ENCODE measurements around the gene TMEM18.
"Not testable (repeated sequence)": the region's sequence is repeated elsewhere in the genome, so short reads cannot be mapped to it uniquely, and the experiment has no call there.

Gene TMEM18

DNA sequence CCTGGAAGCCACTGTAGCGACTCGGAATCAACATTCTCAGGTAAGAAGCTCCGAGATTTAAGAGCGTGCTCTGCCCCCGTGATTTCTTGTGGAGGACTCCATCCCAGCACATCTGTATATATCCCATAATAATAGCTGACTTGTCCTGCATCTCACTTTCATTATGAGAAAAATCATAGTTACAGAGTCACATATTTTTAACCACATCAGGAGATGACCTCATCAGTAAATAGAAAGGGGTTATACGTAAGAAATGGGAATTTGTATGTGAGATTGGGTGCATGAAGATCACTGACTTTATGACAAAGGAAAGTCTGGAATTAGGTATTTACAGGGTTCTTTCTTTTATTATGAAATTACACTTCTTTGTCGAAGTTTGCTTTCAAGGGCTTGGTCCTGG is 16.4 kb upstream of the TMEM18 start:
- no peak overlapping the region for H3K4me3 ChIP-seq (ENCODE audit: low read depth, low read length)
- no peaks in the 10 kb centered on the region; the same call in 1 of the 2 replicates for H3K9me3 ChIP-seq (ENCODE audit: control insufficient read depth, insufficient read depth, low read depth, low read length)
- no peaks in the 10 kb centered on the region for H3K36me3 ChIP-seq (ENCODE audit: control insufficient read depth, insufficient read depth, low read length)
- H3K27ac ChIP-seq (ENCODE audit: low read depth, low read length): no peak overlapping the region
- H3K4me1 ChIP-seq (ENCODE audit: control insufficient read depth, insufficient read depth, low read length): no peaks in the 10 kb centered on the region
- no peak overlapping the region for H3K9ac ChIP-seq (ENCODE audit: low read length)
- H3K27me3 ChIP-seq (ENCODE audit: control insufficient read depth, insufficient read depth, low read length): no peaks in the 10 kb centered on the region

DNA sequence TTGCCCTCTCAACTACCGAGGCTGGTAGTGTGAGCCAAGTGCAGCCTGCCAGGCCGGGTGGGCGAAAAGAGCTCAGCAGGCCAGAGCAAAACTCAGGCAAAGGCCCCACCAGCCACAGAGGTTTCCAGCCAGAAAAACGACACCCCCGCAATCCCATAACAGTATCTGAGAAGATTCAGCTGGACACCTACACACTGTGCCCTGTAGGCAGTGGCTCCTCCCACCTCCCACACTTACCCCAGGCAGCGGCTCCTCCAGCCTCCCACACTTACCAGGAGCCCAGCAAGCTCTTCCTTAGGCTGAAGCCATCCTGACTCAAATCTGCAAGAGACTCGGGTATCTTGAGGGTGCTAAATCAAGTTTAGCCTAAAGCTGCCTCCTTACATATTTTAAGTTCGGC is 15.6 kb upstream of the TMEM18 start:
- no peak overlapping the region for H3K9ac ChIP-seq (ENCODE audit: low read length)
- H3K36me3 ChIP-seq (ENCODE audit: control insufficient read depth, insufficient read depth, low read length): no peaks in the 10 kb centered on the region
- H3K27me3 ChIP-seq (ENCODE audit: control insufficient read depth, insufficient read depth, low read length): no peaks in the 10 kb centered on the region
- H3K27ac ChIP-seq (ENCODE audit: low read depth, low read length): no peak overlapping the region
- H3K4me3 ChIP-seq (ENCODE audit: low read depth, low read length): no peak overlapping the region
- H3K9me3 ChIP-seq (ENCODE audit: control insufficient read depth, insufficient read depth, low read depth, low read length): no peaks in the 10 kb centered on the region
- H3K4me1 ChIP-seq (ENCODE audit: control insufficient read depth, insufficient read depth, low read length): no peaks in the 10 kb centered on the region

DNA sequence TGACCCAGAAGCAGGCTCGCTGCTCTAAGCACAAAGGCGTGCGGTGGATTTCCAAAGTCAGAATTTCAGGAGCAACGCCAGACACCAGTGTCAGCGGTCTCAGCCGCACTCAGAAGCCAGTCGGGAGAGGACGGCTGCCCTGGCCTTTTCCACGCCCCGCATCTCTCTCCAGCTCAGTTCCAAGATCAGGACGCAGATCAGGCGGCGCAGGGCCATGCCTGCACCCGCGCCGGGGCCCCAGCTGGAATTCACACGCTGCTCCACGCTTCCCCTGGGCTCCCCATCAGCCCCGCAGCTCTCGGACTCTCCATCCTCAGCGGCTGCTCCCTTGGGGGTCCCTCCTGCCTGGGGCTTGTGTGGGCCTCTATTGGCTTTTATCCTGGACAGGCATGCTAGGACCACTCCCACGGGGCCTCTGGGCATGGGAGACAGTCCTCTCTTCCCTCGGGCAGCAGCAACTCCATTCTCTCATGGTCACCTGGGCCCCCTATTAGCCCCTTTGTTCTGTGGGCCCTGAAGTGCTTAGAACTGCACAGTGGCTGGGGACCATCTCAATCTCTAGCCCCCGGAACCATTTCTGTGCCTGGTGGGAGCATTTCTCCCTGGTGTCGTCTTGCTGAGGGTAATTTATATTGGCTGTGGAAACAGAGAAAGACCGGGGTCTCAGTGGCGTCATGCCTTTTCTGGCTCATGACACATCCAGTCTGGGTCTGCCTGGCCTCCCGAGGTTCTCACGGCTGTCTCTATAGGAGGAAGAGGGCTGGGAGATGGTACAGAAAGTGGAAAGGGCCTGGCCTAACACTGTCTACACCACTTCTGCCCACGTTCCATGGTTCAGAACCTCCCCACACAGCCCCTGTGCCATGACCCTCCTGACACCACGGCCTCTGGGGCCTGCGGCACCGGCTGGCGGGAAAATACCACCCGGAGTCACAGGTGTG is 14.9 kb upstream of the TMEM18 start:
- H3K4me1 ChIP-seq (ENCODE audit: control insufficient read depth, insufficient read depth, low read length): no peaks in the 10 kb centered on the region

DNA sequence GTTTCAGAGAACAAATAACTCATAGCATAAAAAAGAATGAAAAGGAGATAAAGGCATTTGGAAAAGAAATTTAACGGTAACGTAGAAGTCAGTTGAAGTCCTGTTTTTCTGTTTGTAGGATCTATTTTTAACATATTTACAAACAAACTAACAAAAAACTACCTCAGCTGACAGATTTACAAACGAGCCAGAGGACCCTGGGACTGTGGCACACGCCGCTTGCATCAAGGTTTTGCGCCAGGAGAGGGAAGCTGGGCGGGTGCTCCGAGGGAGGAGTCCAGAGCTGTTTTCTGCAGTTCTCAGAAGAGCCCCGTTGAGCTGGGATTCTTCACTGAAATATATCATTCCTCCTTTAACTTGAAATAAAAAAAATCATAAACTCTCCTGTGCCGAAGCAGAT is 13.6 kb upstream of the TMEM18 start:
- no peaks in the 10 kb centered on the region for H3K27me3 ChIP-seq (ENCODE audit: control insufficient read depth, insufficient read depth, low read length)
- H3K9me3 ChIP-seq (ENCODE audit: control insufficient read depth, insufficient read depth, low read depth, low read length): peaks cover 9% of the 10 kb centered on the region
- no peaks in the 10 kb centered on the region for H3K4me1 ChIP-seq (ENCODE audit: control insufficient read depth, insufficient read depth, low read length)
- H3K36me3 ChIP-seq (ENCODE audit: control insufficient read depth, insufficient read depth, low read length): no peaks in the 10 kb centered on the region
- H3K27ac ChIP-seq (ENCODE audit: low read depth, low read length): no peak overlapping the region
- no peak overlapping the region for H3K4me3 ChIP-seq (ENCODE audit: low read depth, low read length)
- no peak overlapping the region for H3K9ac ChIP-seq (ENCODE audit: low read length)

More for the DNA sequence above, 14.9 kb upstream of the TMEM18 start:
- Histone ChIP-seq H3K9ac (ENCODE audit: low read length) (no peak overlapping the region), H3K36me3 (ENCODE audit: control insufficient read depth, insufficient read depth, low read length) (no peaks in the 10 kb centered on the region), H3K4me3 (ENCODE audit: low read depth, low read length) (no peak overlapping the region), H3K27me3 (ENCODE audit: control insufficient read depth, insufficient read depth, low read length) (no peaks in the 10 kb centered on the region), H3K27ac (ENCODE audit: low read depth, low read length) (no peak overlapping the region), H3K9me3 (ENCODE audit: control insufficient read depth, insufficient read depth, low read depth, low read length) (no peaks in the 10 kb centered on the region)

DNA sequence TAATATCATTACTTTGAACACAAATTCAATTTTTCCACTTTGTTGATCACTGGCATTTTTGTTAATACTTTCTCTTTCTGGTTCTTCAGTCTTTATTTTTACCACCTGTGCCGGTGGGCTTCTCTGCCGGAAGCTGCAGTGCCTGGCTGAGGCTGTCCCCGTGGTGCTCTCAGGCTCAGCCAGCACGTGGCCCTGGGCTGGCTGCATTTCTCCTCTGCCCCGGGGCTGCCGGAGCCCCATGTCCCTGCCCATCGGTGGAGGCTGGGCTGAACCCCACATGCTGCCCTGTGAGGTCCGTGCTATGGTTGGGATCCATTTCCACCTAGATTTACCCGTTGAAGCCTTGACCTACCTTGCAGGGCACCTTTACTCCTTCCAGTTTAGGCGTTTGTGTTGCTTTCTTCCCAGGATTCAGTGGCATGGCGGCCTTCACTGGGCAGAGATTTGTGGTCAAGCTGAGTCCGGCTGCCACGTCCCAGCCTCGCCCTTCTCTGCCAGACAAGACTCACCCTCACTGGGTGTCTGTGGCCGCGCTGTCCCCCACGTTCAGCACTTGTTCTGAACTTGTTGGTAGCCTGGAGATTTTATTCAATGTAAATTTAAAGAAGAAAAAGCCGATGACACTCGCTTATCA is 12.8 kb upstream of the TMEM18 start:
- Histone ChIP-seq H3K4me3 (ENCODE audit: low read depth, low read length) (no peak overlapping the region), H3K4me1 (ENCODE audit: control insufficient read depth, insufficient read depth, low read length) (no peaks in the 10 kb centered on the region), H3K27me3 (ENCODE audit: control insufficient read depth, insufficient read depth, low read length) (no peaks in the 10 kb centered on the region), H3K9me3 (ENCODE audit: control insufficient read depth, insufficient read depth, low read depth, low read length) (peaks cover 17% of the 10 kb centered on the region), H3K9ac (ENCODE audit: low read length) (no peak overlapping the region), H3K27ac (ENCODE audit: low read depth, low read length) (no peak overlapping the region), H3K36me3 (ENCODE audit: control insufficient read depth, insufficient read depth, low read length) (no peaks in the 10 kb centered on the region)

DNA sequence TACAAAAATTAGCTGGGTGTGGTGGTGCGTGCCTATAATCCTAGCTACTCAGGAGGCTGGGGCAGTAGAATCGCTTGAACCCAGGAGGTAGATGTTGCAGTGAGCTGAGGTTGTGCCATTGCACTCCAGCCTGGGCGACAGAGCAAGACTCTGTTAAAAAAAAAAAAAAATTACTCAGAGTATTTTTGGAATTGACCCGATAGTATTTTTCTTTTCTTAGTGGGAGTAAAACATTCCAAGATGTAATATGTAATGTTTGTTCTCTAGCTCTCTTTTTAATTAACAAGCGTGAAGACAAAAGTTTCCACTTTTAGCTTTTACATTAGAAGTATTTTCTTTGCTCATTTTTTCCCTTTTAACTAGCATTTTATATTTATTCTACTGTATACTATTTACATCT is 12.0 kb upstream of the TMEM18 start:
- peaks cover 24% of the 10 kb centered on the region for H3K9me3 ChIP-seq (ENCODE audit: control insufficient read depth, insufficient read depth, low read depth, low read length)
- no peak overlapping the region for H3K9ac ChIP-seq (ENCODE audit: low read length)
- no peaks in the 10 kb centered on the region for H3K27me3 ChIP-seq (ENCODE audit: control insufficient read depth, insufficient read depth, low read length)
- no peak overlapping the region for H3K27ac ChIP-seq (ENCODE audit: low read depth, low read length)
- H3K36me3 ChIP-seq (ENCODE audit: control insufficient read depth, insufficient read depth, low read length): no peaks in the 10 kb centered on the region
- H3K4me1 ChIP-seq (ENCODE audit: control insufficient read depth, insufficient read depth, low read length): no peaks in the 10 kb centered on the region
- no peak overlapping the region for H3K4me3 ChIP-seq (ENCODE audit: low read depth, low read length)

DNA sequence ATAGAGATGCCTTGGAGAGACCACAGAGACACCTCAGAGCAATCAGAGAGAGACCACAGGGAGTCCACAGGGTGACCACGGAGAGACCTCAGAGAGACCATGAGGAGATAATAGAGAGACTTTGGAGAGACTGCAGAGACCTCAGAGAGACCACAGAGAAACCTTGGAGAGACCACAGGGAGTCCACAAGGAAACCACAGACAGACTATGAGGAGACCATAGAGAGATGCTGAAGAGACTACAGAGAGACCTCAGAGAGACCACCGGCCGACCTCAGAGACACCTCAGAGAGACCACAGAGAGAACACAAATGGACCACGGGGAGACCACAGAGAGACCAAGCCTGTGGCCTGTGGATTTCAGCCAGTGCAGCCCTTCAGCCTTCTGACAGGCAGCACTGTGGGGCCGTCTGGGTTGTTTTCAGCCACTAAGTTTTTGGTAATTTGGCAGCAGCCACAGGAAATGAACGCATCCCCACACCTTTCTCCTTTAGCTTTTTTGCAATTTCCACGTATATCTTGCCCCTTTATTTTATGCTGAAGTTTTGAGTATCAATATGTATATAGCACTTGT is 11.4 kb upstream of the TMEM18 start:
- no peaks in the 10 kb centered on the region for H3K4me1 ChIP-seq (ENCODE audit: control insufficient read depth, insufficient read depth, low read length)
- no peaks in the 10 kb centered on the region for H3K36me3 ChIP-seq (ENCODE audit: control insufficient read depth, insufficient read depth, low read length)
- H3K9me3 ChIP-seq (ENCODE audit: control insufficient read depth, insufficient read depth, low read depth, low read length): peaks cover 30% of the 10 kb centered on the region
- no peak overlapping the region for H3K4me3 ChIP-seq (ENCODE audit: low read depth, low read length)
- H3K27ac ChIP-seq (ENCODE audit: low read depth, low read length): no peak overlapping the region
- no peak overlapping the region for H3K9ac ChIP-seq (ENCODE audit: low read length)
- no peaks in the 10 kb centered on the region for H3K27me3 ChIP-seq (ENCODE audit: control insufficient read depth, insufficient read depth, low read length)

DNA sequence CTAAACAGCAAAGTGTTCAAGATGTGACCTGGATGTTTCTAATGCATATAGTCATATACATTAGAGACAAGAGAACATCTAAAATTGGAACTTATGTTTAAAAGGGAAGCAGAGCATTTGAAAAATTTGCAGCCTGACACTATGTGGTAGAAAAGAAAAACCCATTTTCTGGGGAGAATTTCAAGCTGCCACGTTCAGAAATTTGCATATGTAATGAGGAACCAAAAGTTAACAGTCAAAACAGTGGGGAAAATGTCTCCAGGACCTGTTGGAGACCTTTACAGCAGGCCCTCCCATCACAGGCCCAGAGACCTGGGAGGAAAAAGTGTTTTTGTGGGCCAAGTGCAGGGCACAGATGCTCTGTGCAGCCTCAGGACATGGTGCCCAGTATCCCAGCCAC is 8.2 kb upstream of the TMEM18 start:
- Histone ChIP-seq H3K27me3 (ENCODE audit: control insufficient read depth, insufficient read depth, low read length) (no peaks in the 10 kb centered on the region), H3K9me3 (ENCODE audit: control insufficient read depth, insufficient read depth, low read depth, low read length) (peaks cover 31% of the 10 kb centered on the region), H3K9ac (ENCODE audit: low read length) (no peak overlapping the region), H3K4me3 (ENCODE audit: low read depth, low read length) (no peak overlapping the region), H3K36me3 (ENCODE audit: control insufficient read depth, insufficient read depth, low read length) (no peaks in the 10 kb centered on the region), H3K27ac (ENCODE audit: low read depth, low read length) (no peak overlapping the region), H3K4me1 (ENCODE audit: control insufficient read depth, insufficient read depth, low read length) (no peaks in the 10 kb centered on the region)

DNA sequence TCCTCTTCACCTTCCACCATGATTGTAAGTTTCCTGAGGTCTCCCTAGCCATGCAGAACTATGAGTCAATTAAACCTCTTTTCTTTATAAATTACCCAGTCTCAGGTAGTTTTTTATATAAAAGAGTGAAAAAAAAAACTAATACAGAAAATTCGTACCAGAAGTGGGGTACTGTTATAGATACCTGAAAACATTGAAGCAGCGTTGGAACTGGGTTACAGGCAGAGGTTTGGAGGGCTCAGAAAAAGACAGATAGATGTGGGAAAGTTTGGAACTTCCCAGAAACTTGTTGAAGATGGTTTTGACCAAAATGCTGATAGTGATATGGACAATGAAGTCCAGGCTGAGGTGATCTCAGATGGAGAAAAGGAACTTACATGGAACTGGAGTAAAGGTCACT is 7.7 kb upstream of the TMEM18 start:
- H3K9me3 ChIP-seq (ENCODE audit: control insufficient read depth, insufficient read depth, low read depth, low read length): peaks cover 31% of the 10 kb centered on the region
- H3K4me3 ChIP-seq (ENCODE audit: low read depth, low read length); H3K9ac ChIP-seq (ENCODE audit: low read length); H3K4me1 ChIP-seq (ENCODE audit: control insufficient read depth, insufficient read depth, low read length); H3K36me3 ChIP-seq (ENCODE audit: control insufficient read depth, insufficient read depth, low read length); H3K27me3 ChIP-seq (ENCODE audit: control insufficient read depth, insufficient read depth, low read length); H3K27ac ChIP-seq (ENCODE audit: low read depth, low read length): not testable (repeated sequence)

DNA sequence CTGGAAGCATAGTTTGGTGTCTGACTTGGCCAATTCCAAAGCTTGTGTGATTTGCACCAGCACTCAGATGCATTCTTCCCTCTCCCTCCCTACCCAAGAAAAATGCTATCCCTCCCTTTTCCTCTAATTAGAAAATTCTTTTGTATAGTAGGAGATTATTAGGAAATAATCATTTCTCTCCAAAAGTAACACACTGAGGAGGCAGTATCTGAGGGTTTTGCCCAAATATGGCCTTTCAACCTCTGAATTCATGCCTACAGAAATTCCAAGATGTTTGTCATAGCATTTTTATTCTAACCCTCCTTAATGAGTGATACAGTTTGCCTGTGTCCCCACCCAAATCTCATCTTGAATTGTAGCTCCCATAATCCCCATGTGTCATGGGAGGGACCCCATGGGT is 5.0 kb upstream of the TMEM18 start:
- H3K27ac ChIP-seq (ENCODE audit: low read depth, low read length): no peak overlapping the region
- H3K36me3 ChIP-seq (ENCODE audit: control insufficient read depth, insufficient read depth, low read length): no peaks in the 10 kb centered on the region
- no peak overlapping the region for H3K4me3 ChIP-seq (ENCODE audit: low read depth, low read length)
- no peaks in the 10 kb centered on the region for H3K4me1 ChIP-seq (ENCODE audit: control insufficient read depth, insufficient read depth, low read length)
- H3K27me3 ChIP-seq (ENCODE audit: control insufficient read depth, insufficient read depth, low read length): no peaks in the 10 kb centered on the region
- peaks cover 31% of the 10 kb centered on the region for H3K9me3 ChIP-seq (ENCODE audit: control insufficient read depth, insufficient read depth, low read depth, low read length)
- no peak overlapping the region for H3K9ac ChIP-seq (ENCODE audit: low read length)

DNA sequence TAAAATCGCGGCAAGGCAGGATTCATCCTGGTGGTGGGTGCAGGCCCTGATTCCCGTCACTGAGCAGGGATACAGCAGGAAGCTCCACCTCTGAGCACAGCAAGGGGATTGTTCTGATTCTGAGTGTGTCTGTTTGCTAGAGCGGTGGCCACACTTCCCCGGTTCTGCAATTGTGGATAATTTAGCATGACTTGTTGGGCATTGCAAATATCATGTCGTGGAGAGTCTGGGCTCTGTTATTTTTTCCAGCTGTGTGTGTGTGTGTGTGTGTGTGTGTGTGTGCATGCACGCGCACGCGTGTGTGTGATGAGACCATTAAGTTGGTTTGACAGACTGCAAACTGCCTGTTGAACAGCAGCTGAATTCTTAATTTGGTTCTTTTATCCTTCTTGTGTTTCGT is 4.1 kb upstream of the TMEM18 start:
- Histone ChIP-seq H3K27ac (ENCODE audit: low read depth, low read length) (no peak overlapping the region), H3K9ac (ENCODE audit: low read length) (no peak overlapping the region), H3K27me3 (ENCODE audit: control insufficient read depth, insufficient read depth, low read length) (no peaks in the 10 kb centered on the region), H3K4me3 (ENCODE audit: low read depth, low read length) (no peak overlapping the region), H3K4me1 (ENCODE audit: control insufficient read depth, insufficient read depth, low read length) (no peaks in the 10 kb centered on the region), H3K36me3 (ENCODE audit: control insufficient read depth, insufficient read depth, low read length) (no peaks in the 10 kb centered on the region), H3K9me3 (ENCODE audit: control insufficient read depth, insufficient read depth, low read depth, low read length) (peaks cover 27% of the 10 kb centered on the region)
